ENCODE data around the gene C1orf210. TPM values are rescaled to one million over a fixed set of nuclear protein-coding genes. Genes with fewer than 3 reads are reported as not detected.

C1orf210 gene
- total RNA-seq, 1 experiment from 2014 or later = 29.3 TPM

DNA sequence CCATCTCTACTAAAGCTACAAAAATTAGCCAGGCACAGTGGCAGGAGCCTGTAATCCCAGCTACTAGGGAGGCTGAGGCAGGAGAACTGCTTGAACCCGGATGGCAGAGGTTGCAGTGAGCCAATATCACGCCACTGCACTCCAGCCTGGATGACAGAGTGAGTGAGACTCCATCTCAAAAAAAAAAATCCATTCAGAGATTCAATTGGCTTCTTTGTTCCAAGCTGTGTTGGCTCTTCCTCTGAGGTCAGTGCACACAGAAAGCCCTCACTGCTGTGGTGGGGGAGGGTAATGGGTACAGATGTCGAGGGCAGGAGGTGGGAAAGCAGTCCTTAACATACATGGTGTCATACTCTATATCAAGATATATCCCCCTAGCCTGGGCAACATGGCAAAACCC lies 30.1 kb upstream of the C1orf210 start:
- CTCF ChIA-PET = interaction anchor here (0.7 kb wide), 1 partner anchor 34 kb away, joined by 3 read pairs; no protein-coding TSS in a partner anchor
- no TSS peak for BruUV-seq (replicated peaks)

GRCh38 chr1:43314233-43314632 lies 28.9 kb upstream of the C1orf210 start:
- Histone ChIP-seq H3K9me3 (ENCODE audit: insufficient read depth, low read depth) (no peaks in the 10 kb centered on the region), H3K36me3 (ENCODE audit: low read depth) (no peaks in the 10 kb centered on the region), H4K20me1 (ENCODE audit: insufficient read depth) (no peaks in the 10 kb centered on the region), H3K4me2 (0 out of 2 replicates have a peak overlapping the region, but pooled peaks have one; percentile 8), H3K9me2 (ENCODE audit: insufficient read depth) (no peaks in the 10 kb centered on the region), H3K4me3 (no peak overlapping the region), H3F3A (ENCODE audit: insufficient read depth, low read depth) (peaks cover 2% of the 10 kb centered on the region; the same call in 1 of the 2 replicates), H3K27me3 (ENCODE audit: insufficient read depth, low read depth) (no peaks in the 10 kb centered on the region), H2AFZ (no peak overlapping the region), H3K4me1 (replicated peaks; ENCODE audit: insufficient read depth) (peaks cover 8% of the 10 kb centered on the region; the same call in 1 of the 2 replicates), H3K79me2 (ENCODE audit: low read depth) (no peaks in the 10 kb centered on the region), H3K27ac (no peak overlapping the region)
- no peak for DNase-seq
- ChIA-PET POLR2A (ENCODE audit: unreplicated experiment) (interaction anchor here (0.6 to 0.7 kb wide), 4 partner anchors 11 to 547 kb away, joined by 3 to 7 read pairs (median 6); partner anchors contain the start of gene C1orf50), CTCF (no interaction called here)
- no peak for TF ChIP-seq CTCF (conservative IDR thresholded peaks at IDR 0.05)
- TF ChIP-seq EZH2 (IDR thresholded peaks at IDR 0.05; ENCODE audit: low read depth) = no peak
- BruUV-seq (replicated peaks) = no TSS peak
- intact Hi-C loops (cut with micrococcal nuclease; ENCODE audit: unreplicated experiment) = no loop called here

More for the DNA sequence above, 30.1 kb upstream of the C1orf210 start:
- Histone ChIP-seq H2AFZ (no peak overlapping the region), H3K4me2 (no peak overlapping the region), H3K79me2 (ENCODE audit: low read depth) (no peaks in the 10 kb centered on the region), H3K4me3 (no peak overlapping the region), H3K9me2 (ENCODE audit: insufficient read depth) (no peaks in the 10 kb centered on the region), H3K27ac (no peak overlapping the region), H3F3A (ENCODE audit: insufficient read depth, low read depth) (peaks cover 3% of the 10 kb centered on the region; the same call in 1 of the 2 replicates), H3K36me3 (ENCODE audit: low read depth) (no peaks in the 10 kb centered on the region), H3K27me3 (ENCODE audit: insufficient read depth, low read depth) (no peaks in the 10 kb centered on the region), H3K4me1 (replicated peaks; ENCODE audit: insufficient read depth) (peaks cover 8% of the 10 kb centered on the region; the same call in 1 of the 2 replicates), H3K9me3 (ENCODE audit: insufficient read depth, low read depth) (no peaks in the 10 kb centered on the region), H4K20me1 (ENCODE audit: insufficient read depth) (no peaks in the 10 kb centered on the region)
- POLR2A ChIA-PET (ENCODE audit: unreplicated experiment) = no interaction called here
- DNase-seq = no peak
- intact Hi-C loops (cut with micrococcal nuclease; ENCODE audit: unreplicated experiment) = no loop called here
- TF ChIP-seq EZH2 (IDR thresholded peaks at IDR 0.05; ENCODE audit: low read depth) = no peak
- no peak for TF ChIP-seq CTCF (conservative IDR thresholded peaks at IDR 0.05)

- Histone ChIP-seq H2AFZ (no peak overlapping the region), H3K4me1 (replicated peaks; ENCODE audit: insufficient read depth) (peaks cover 8% of the 10 kb centered on the region; the same call in 1 of the 2 replicates), H3K27me3 (ENCODE audit: insufficient read depth, low read depth) (no peaks in the 10 kb centered on the region), H3K4me3 (no peak overlapping the region), H3K9me2 (ENCODE audit: insufficient read depth) (no peaks in the 10 kb centered on the region), H3K27ac (no peak overlapping the region), H3K36me3 (ENCODE audit: low read depth) (no peaks in the 10 kb centered on the region), H3K9me3 (ENCODE audit: insufficient read depth, low read depth) (no peaks in the 10 kb centered on the region), H3K79me2 (ENCODE audit: low read depth) (no peaks in the 10 kb centered on the region), H3K4me2 (0 out of 2 replicates have a peak overlapping the region, but pooled peaks have one; percentile 8), H3F3A (ENCODE audit: insufficient read depth, low read depth) (no peaks in the 10 kb centered on the region), H4K20me1 (ENCODE audit: insufficient read depth) (no peaks in the 10 kb centered on the region)
- CTCF ChIA-PET = no interaction called here
- intact Hi-C loops (cut with micrococcal nuclease; ENCODE audit: unreplicated experiment) = no loop called here
- no TSS peak for BruUV-seq (replicated peaks)
- no peak for DNase-seq
- no peak for TF ChIP-seq CTCF (conservative IDR thresholded peaks at IDR 0.05)
- no peak for TF ChIP-seq EZH2 (IDR thresholded peaks at IDR 0.05; ENCODE audit: low read depth)
- POLR2A ChIA-PET (ENCODE audit: unreplicated experiment) = interaction anchor here (0.6 to 0.7 kb wide), 4 partner anchors 11 to 547 kb away, joined by 3 to 7 read pairs (median 6); partner anchors contain the start of gene C1orf50
Observed at GRCh38 chr1:43313771-43314170, 28.4 kb upstream of the C1orf210 start.
